SIG-M5 treated with dmso at 0.1 percent for 504 hours (cell line): ENCODE measurements around the gene SLC38A5.
"Not testable (repeated sequence)": the region's sequence is repeated elsewhere in the genome, so short reads cannot be mapped to it uniquely, and the experiment has no call there.

Experiments
- DNase-seq: peaks from one replicate; lab custom pipeline; 2025; ENCODE audit not compliant: unreplicated experiment; lab: John Stamatoyannopoulos, UW

SLC38A5 gene

DNA sequence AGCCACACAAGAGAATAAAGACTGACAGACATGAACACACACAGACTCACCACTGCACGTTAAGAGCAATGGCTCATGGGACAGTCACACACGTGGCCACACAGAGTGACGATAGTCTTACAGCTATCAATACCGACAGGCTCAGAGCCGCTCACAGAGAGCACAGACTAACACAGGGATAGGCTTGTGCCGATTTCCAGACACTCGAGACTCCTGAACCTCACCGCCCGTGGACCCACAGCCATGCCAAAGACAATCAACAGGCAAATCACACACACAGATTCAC lies 716 bp upstream of the SLC38A5 start:
- no peak for DNase-seq

DNA sequence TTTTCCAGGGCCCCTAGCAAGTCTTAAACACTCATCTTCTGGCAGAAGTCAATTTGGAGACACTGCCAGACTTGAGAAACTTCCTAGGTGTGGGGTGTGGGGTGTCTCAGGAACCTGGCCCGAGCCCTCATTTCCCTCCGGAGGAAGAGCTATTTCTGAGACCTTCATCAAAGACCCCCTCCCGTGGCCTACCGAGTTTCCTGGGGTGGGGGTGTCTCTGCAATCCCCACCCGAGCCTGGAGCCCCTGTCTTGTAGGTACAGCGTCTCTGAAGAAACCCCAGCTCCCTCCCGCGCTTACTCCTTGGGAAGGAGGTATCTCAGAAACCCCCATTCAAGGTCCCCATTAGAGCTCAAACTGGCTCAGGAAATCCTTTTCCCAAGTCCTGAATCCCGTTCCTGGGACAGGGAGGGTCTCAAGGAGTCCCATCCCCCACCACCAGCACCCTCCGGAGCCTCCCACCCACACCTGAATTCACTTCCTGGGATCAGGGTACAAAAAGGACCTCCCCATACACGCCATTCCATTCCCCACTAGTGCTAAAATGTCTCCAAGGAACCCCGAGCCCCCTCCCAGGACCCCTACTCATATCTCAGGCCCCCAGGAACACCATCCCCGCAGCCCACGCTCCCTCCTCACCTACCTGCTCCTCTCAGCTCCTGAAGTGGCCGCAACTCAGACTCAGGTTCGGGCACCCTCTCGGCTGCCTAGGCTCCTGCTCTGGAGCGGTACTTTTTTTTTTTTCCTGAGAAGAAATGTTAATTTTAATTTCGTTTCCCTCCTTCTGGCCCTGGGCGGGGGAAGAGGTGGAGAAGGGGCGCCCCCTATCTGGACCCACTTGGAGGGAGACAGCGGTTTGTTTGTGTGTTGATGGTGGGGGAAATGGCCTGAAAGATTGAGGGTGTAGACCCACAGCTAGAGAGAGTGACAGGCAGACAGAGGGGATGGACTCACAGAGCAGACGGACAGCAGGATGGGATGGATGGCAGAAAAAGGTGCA lies 1.1 kb downstream of the SLC38A5 start:
- DNase-seq: peak; percentile 30

DNA sequence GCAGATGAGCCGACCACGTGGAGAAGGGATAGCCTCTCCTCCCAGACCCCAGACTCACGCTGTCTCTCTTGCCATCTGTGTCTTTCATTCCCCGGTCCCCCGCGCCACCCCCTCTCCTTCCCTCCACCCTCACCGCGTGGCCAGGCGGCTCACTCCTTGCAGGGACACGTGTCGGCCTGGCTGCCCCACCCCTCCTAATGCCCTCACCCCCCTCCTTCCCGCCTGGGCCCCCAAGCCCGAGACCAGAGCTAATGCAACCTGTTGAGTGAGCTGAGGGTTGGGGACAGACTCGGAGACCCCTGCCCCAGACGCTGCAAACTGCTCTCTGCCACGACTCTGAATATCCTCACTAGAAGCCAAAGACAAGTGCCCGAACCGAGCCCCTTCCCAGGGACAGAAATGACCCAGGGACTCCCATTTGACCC lies 1.8 kb downstream of the SLC38A5 start:
- peak; percentile 4 for DNase-seq

DNA sequence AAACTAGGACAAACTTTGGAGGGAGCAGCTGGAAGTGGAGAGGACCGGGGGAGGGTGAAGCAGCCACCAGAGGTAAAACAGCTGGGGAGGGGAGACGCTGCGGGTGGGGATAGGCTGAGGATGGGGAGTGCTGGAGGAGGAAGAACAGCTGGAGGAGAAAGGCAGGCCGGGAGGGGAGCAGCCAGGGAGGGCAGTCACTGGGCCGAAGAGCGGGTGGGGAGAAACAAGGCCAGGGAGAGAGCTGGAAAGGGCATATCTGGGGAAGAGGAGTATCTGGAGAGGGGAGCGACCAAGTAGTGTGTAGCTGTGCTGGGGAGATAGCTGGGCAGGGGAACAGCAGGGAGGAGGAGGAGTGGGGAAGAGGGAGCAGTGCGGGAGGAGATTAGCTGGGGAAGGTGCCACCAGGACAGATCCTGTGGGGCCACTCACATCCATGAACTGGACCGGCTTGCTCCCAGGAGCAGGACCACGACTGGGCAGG lies 2.7 kb downstream of the SLC38A5 start:
- DNase-seq: no peak

DNA sequence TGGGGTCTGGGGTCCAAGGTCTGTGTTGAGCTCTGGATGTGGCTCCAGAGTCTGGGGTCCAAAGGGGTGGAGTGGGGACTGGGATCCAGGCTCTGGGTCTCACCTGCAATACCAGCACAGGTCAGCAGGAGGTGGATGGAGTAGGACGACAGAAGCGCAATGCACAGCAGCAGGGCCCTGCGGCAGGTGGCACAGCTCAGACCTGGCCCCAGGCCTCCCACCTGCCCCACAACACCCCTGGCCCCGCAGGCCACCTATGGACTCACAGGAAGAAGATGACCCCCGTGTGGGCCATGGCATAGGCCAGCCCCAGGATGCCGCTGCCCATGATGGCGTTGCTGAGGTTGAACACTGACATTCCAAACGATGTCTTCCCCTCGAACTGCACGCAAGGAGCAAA lies 3.4 kb downstream of the SLC38A5 start:
- no peak for DNase-seq

DNA sequence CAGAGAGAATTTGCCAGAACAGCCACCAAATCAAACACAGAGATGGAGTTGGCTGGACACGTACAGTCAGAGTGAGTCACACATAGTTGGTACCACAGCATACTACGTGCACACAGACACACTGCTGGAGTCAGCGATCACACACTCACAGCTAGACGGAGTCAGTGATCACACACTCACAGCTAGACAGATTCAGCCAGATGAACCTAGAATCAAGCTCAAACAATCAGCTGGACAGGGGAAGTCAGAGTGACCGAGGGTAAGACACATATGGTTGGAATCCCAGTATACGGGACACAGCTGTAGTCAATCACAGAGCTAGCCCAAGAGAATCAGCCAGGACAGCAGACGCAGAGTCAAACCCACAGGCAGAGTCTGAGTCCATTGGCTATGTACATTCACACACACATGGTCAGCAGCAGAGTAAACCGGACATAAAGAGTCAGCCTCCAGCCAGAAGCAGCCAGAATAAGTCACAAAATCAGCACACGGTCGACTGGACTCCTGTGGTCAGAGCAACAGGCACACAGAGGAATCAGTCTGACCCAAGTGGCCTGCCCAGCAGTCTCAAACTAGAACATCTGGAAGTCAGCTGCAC lies 4.6 kb downstream of the SLC38A5 start:
- DNase-seq: no peak

DNA sequence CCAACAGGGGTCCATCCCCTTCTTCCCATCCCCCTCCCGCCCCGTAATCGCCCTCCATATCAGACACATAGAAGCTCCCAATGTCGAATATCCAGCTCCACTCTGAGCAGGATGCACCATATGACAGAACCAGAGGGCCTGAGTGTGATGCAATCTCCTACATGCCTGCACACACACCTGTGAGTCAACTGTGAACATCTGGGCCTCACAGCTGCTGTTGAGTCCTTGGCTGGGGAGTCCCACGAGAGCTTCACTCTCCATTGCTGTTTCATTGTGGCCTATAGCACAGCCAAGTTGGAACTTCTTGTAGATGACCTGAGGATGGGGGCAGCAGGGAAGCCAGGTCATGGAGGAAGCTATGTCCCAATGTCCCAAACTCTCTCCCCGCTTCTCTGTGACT lies 8.2 kb downstream of the SLC38A5 start:
- no peak for DNase-seq

DNA sequence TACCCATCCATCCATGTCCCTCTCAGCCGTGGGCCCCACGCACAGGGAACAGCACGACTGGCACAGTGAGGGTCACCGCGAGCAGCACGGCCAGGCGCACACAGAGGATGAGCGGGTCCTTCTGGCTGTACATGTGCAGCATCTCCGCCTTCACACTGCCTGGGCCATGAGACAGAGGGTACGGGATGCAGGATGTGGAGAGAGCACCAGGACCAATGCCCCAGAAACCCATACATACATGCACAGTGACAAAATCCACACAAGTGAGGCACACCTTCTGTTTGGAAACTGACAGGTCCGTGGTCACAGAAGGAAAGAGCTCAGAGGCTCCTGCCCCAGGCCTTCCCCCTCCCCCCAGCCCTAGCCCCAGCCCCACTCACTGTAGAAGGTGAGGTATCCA lies 9.5 kb downstream of the SLC38A5 start:
- DNase-seq: no peak

DNA sequence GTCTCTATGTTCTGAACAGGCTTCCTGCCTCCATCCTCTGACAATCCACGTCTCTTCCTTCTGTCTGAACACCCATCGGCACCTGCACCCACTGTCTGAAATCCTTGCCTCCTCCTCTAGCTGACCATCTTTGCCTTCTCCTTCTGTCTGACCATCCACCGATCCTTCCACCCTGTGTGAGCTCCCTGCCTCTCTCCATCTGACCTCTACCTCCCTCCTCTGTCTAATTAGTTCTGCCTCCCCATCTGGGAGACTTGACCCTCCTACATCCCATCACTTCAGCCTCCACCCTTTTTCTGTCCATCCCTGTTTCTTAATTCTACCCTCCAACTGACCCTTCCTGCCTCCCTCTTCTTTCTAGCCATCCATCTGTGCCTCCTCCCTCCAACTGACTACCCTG lies 10.0 kb downstream of the SLC38A5 start:
- no peak for DNase-seq

DNA sequence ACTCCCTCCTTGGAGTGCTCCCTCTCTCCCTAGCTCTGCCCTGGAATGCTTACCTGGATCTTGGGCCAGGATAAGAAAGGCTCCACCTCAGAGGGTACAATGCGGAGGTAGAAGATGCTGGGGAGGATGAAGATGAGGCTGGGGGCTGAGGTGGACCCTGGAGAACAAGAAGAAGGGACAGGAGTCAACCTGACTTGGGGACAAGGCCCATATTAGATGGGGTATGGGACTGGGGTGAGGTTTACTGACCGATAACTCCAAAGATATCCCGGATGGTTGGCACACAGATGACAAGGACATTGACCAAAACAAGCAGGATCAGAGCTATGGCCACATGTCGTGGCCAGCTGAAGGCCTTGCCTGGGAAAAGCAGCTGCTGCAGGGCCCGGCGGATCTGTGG lies 10.6 kb downstream of the SLC38A5 start:
- no peak for DNase-seq

DNA sequence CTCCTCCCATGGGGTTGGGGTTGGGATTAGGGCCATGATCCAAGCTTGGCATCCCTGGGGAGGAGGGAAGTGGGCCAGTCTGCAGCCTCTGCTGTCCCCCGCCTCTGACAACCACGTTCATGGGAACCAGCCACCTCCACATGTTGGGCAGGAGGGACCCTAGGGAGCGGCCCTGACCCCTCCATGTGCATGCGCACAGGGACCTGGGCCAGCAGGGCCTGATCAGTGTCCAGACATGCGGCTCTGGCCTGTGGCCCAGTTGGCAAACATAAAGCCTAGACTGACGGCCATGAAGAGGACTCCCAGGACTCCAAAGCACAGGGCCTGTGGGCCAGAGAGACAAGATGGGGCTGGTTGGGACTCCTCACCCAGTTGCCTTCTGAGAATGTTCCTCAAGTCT lies 11.3 kb downstream of the SLC38A5 start:
- no peak for DNase-seq

DNA sequence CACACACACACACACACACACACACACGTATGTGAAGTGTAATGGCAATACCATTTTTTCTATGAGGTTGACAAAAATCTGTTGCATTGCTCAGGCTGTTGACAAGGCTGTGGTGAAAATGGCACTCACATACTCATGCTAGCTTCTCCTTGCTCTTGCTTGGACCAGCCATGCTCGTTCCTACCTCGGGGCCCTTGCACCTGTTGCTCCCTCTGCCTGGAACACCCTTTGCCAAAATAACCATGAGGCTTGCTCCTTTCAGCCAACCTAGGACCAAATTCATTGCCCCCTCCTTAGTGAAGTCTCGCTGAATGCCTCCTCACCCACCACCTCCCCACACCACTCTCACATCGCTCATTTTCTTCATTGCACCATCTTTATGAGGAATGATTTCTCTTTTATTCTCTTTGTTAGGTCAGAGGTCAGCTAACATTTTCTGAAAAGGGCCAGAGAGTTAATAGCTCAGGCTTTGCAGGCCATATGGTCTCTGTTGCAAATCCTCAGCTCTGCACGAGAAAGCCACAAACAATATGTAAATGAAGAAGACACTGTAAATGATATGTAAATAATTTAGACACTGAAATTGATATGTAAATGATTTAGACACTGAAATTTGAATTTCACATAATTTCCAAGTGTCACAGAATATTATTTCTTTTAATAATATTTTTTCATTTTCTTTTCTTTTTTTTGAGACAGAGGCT lies 13.3 kb downstream of the SLC38A5 start:
- no peak for DNase-seq

DNA sequence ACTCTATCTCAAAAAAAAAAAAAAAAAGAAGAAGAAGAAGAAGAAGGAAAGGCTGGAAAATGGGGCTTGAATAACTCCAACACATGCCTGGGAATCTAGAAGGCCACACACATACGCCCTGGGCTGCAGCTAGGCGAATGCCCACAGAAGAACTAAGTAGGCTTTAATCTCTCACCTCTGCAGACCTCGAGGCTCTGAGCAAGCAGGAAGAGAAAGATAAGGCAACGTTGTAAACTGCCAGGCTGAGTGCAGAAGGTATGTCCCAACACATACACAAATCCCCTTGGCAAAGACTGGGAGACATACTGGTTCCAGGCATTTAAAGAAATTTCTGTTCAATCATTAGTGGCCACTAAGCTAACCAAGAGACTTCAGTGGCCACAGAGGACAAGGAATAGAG lies 18.4 kb downstream of the SLC38A5 start:
- no peak for DNase-seq

DNA sequence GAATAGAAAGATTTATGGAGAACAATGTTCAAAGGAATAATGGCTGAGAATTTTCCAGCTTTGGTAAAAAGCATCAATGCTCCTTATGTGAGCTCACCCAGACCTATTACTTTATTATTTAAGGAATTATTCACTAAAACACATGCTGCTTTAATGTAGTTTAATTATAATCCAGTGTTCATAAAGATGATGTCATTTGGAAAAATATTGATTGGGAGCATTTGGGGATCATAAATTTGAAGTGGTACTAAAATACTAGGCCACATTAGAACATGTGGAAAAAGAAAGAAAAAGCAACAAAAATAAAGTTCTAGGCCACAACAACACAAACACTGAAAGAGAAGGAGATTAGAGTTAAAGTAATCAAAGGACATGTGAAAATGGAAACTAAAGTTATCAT lies 20.0 kb downstream of the SLC38A5 start:
- no peak for DNase-seq

DNA sequence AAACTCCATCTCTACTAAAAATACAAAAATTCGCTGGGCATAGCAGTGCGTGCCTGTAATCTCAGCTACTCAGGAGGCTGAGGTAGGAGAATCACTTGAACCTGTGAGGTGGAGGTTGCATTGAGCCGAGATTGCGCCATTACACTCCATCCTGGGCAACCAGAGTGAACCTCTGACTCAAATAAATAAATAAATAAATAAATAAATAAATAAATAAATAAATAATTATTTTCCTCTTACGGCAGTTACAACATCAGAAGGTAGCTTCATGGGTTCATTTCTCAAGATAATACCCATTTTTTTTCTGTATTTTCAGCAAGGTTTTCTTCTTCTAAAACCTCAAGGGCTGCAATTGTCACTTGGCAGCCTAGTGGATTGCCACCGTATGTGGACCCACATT lies 22.9 kb downstream of the SLC38A5 start:
- not testable (repeated sequence) for DNase-seq

DNA sequence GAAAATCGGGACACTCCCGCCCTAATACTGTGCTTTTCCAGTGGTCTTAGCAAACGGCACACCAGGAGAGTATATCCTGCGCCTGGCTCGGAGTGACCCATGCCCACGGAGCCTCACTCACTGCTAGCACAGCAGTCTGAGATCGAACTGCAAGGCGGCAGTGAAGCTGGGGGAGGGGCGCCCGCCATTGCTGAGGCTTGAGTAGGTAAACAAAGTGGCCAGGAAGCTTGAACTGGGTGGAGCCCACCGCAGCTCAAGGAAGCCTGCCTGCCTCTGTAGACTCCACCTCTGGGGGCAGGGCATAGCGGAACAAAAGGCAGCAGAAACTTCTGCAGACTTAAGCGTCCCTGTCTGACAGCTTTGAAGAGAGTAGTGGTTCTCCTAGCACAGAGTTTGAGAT lies 36.3 kb downstream of the SLC38A5 start:
- DNase-seq: not testable (repeated sequence)

DNA sequence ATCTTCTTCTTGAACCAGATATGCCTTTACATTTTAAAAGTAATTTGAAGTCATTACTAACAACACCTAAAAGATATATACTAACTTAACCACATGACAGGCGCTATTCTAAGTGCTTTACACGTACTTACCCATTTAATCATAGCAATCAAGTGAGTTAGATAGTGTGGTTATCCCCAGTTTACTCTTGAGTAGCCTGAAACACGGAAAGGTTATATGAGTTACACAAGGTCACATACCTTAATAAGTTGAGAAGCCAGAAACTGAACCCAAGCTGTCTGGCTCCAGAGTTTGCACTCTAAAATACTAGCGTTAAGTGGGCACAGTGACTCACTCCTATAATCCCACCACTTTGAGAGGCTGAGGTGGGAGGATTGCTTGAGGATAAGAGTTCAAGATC lies 39.9 kb downstream of the SLC38A5 start:
- not testable (repeated sequence) for DNase-seq

DNA sequence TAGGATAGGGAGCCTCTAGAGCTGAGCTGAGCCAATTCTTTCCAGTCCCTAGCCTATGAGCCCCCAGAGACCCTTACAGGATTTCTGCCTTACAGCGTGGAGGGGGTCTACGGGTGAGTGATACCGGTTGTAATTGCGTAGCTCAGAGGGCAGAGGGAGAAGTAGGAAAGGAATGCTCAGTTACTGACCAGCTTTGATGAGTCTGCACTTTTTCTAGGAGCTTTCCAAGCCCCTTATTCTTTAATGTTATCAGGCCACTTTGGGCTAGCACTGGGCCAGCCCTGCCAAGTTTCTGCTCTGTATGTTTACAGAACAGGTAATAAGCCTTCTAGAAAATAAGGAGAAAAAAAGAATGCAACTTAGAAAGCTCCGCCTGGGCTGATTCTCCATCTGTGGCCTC lies 40.5 kb downstream of the SLC38A5 start:
- DNase-seq: not testable (repeated sequence)

DNA sequence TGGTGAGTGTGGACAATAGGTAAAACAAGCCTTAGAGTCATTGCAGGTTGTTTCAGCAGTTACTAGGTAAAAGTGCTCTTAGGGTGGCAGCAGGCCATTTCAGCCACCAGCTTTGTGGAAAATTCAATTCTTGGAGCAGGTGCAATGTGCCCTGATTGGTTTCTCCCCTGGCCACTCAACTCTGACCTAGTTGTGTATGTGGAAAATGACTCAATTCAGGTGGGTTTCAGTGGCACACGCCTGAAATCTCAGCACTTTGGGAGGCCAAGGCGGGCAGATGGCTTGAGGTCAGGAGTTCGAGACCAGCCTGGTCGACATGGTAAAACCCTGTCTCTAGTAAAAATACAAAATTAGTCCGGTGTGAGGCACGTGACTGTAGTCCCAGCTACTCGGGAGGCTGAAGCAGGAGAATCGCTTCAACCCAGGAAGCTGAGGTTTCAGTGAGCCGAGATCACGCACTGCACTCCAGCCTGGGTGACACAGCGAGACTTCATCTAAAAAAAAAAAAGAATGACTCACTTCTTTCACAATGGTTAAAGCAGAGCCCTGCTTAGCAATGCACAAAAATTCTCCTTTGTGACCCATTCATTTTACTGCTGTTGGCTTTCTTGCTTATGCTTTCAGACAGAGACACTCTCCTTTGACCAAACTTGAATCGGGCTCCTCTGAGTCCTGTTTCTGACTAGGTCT lies 42.9 kb downstream of the SLC38A5 start:
- DNase-seq: not testable (repeated sequence)

DNA sequence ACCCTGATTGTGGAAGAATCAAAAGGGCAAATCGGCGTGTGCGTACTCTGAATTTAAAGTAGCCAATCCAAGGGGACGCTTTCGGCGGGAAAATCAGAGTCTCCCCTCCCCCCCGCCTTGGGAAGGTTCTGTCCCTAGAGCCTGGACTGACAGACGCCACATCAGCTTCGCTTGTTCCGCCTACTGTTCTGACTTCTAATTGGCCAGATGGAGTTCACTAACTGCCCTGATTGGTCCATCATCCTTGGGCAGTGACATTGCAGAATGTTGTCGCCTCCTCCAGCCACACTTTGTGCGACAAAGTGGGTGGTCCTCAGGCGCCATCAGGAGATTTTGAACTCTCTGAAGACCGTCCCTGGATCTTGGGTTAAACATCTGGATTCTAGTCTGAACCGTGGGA lies 58.2 kb downstream of the SLC38A5 start, which contains the start of gene SSX4B:
Gene SSX4B (minus strand): TSS at position 101 of the 400 bp plus-strand sequence. CDS start 588 bp downstream, outside the sequence.
- not testable (repeated sequence) for DNase-seq
